GM19099 (cell line): ENCODE results near the gene TRMT2A.

Experiments used
- POLR2A ChIP-seq: IDR thresholded peaks from 3 replicates; pipeline ENCODE4 v1.6.1; 2011; ENCODE audit warnings: low read depth; ENCODE audit not compliant: insufficient read length; ENCODE audit errors: extremely low read depth

Gene TRMT2A

DNA sequence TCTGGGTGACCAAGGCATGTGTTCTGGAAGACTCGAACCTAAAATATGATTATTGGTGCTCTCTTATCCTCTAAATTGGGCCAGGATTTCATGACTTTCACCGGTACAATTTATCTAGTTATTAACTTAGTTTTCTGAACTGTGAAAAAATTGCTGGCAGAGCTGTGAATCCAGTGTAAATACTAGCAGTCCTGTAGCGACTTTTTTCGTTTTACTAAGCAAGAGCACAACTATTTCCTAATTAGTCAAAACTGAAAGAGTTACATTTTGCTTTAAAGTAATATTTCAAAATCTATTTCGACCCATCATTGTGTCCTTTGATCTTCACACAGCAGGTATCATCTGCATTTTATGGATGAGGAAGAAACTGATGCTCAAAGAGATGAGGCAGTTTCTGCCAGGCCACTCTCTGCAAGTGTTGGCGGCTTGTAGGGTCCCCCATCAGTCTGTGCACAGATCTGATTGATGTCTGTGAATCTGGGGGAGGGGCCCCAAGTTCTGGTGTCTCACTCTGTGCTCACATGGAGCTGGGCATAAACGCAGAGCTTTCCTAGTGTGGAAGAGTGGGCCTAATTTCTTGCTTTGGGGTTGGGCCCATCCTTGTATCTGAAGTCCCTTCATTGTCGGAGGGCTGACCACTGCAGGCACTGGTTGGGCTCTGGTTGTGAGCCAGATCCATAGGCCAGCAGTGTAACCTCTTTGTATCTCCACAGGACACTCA, 1.4 kb upstream of the TRMT2A start:
- TF ChIP-seq POLR2A: no peak

DNA sequence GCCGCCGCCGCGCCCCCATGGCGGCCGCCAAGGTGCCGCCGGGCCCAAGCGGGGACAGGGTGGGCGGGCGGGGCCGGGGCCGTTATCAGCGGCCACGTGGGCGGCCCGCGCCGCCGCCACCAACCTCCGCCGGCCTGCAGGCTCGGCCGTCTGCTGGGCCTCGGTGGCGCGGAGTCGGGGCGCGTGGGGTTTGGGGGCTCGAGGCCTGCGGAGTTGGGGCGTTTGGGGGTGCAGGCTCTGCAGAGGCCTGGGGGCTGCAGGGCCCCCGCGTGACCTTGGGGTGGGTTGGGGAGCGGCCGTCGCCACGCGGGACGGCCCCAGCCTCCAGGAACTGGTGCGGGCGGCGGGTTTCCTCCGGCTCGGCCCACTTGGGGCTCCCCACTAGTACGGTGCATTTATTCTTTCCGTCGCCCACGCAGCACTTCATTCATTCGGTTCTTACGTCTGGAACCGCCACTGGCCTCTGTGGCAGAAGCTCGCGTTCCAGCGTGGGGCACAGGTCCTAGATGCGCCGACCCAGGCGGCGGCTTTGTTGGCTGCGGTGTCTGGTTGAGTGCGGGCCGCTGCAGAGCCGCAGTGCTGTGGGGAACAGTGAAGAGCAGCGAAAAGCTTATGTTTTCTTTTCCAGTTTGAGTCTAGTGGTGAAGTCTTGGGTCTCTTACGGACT, 740 bp upstream of the TRMT2A start:
- TF ChIP-seq POLR2A: peak; percentile 10

DNA sequence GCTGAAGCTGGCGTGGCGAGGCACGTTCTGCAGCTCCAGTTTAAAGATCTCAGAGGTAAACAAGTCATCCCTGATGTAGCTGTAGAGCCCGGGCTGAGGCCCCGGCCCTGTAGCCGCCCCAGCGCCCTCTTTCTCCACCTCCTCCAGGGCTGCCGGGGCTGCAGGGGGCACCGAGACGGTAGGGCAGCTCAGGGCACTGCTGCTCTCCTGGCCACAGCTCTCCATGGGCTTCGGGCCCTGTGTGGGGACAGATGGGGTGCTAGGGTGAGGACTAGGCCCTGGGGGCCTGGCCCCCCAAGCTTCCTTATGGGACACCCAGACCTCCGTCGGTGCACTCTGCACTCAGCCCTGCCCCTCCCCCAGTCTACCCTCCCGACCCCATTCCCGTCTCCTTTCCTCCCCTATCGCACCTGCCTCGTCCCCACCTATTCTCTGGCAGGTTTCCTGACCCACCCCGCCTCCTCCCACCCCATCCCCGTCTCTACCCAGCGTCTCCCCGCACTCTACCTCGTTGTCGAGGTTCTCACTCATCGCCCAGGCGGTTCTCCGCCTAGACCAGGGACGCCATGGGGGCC, 563 bp downstream of the TRMT2A start:
- TF ChIP-seq POLR2A: no peak

DNA sequence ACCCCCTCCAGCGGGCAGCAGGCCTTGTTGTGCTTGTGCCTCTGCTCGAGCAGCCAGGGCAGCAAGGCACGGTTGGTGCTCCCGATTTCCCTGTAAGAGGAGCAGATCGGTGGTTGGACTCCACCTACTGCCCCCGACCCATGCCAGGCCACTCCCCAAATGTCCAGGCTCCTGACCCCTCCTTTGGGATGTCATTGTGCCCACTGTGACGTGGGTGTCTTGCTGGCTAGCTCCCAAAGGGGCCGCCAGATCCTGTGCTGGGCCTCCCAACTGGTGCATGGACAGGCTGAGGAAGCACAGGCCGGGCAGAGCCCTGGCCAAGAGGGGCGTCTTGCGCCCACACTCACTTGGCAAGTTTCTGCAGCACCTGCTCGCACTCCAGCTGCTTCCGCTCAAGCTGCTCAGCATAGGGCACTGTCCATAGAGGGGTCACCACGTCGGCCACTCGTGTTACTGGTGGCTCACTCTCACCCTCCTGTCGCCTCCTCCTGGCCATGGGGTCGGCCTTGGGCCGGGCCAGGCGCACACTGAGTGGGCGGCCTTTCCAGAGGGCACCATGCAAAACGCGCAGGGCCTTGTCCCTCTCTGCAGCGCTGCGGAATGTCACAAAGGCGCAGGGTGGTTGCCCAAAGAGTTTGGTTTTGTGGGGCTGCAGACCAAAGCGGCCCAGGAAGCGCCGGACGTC, 1.2 kb downstream of the TRMT2A start, which contains the start of gene RANBP1:
TSS of gene RANBP1 (plus strand) at position 414 of the 685 bp plus-strand sequence. CDS start at position 495, 81 bp downstream.
- TF ChIP-seq POLR2A: no peak

DNA sequence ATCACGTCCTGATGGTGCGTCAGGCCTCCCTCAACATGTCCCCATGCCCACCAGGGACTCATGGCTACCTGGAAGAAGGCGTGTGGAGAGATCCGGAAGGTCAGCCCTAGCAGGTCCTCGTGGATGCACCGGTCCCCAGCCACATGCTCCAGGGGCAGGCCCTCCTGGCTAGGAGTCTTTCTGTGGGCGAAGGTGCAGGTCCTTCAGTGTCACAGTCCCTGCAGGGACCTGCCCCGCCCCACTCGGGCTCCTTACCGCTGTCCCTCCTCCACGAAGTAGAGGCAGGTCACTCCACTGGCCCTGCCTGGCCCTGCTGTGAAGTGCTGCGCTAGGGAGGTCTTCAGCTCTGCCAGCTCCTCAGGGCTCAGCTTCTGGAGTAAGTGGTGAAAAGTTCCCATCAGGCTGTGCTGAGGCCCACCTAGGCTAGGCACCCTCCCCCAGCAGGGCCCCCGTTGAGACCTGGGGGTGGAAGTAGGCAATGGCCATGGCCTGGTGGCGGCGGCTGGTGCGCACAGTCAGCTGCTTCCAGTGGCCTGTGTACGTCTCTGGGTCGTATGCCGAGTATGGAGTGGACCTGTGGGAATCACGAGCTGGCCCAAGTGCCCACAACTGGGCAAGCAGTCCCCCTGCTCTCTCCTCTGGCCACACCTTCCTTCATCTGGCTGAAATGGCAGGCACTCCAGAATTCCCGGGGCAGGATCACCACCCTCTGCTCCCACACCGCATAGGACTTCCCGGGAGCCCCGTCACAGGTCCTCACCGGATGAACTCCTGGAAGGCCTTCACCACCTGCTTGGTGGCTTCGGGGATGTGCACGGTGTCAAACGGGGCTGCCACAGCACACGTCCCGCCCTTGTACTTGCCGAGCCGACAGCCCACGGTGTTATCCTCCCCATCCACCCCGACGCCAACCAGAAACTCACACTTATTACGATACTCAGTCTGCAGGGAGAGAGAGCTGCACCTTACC, 2.2 kb downstream of the TRMT2A start:
- no peak for TF ChIP-seq POLR2A

DNA sequence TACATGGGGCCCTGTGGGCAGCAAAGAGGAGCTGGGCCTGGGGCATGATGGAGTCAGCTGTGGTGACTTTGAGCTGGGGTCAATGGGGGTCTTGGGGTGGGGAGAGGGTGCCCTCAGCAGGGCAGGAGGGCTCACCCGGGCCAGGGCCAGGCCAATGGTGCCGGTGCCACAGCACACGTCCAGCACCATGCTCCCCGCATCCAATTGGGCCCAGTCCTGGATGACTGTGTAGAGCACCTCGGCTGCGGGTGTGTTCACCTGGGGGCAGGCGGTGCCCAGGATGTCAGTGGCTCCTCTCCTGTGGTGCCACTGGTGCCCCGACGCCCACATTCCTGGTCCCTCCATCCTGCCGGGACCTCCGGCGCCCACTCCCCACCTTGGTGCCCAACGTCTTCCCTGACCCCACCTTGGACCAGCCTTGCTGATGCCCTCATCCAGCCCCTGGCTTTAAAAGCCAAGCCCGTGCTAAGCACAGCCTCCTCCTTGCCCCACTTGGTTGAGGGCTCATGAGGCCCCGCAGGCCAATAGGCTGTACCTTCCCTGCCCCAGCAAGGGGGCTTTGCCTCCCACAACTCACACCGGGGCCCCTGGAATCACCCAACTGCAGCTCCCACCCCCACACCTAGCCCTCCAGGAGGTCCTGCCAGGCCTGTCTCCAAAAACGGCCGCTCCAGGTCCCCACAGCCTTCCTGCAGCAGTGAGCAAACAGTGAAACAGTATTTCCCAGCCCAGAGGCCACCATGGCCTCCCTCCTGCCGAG, 3.3 kb downstream of the TRMT2A start:
- no peak for TF ChIP-seq POLR2A

DNA sequence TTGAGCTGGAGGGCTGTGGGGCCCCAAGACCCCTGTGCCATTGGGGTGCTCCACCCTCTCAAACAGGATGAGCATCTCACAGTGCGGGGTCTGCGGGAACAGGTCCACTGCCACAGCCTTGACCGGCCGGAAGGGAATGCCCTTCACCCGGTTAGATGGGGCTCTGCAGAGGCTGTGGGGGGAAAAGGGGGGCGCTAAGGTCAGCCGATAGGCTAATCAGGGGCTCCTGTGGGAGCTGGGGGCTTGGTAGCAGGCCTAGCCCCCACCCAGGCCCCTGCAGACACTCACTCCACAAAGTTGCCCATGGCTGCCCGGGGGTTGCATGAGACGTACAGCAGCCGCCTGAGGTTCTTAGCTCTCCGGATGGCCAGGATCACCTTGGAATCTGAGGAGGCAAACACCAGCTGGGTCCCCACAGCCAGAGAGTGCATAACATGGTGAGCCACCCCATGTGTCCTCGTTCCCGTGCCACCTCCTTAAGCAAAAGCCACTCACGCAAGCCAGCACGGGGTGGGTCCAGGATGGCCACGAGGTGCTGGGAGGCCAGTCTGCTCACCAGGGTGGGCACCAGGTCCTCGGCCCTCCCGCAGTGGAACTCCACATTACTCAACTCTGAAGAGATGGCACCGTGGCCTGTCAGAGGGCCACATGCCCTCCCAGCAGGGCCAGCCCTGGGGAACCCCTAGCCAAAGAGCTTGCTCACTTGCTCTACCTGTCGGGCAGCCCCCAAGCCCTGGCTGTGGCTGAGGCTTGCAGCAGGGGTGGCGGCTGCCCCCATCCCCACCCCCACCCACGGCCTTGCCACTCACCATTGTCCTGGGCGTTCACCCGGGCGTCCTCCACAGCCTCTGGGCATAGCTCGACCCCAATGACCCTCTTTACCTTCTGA, 4.2 kb downstream of the TRMT2A start:
- TF ChIP-seq POLR2A: no peak

DNA sequence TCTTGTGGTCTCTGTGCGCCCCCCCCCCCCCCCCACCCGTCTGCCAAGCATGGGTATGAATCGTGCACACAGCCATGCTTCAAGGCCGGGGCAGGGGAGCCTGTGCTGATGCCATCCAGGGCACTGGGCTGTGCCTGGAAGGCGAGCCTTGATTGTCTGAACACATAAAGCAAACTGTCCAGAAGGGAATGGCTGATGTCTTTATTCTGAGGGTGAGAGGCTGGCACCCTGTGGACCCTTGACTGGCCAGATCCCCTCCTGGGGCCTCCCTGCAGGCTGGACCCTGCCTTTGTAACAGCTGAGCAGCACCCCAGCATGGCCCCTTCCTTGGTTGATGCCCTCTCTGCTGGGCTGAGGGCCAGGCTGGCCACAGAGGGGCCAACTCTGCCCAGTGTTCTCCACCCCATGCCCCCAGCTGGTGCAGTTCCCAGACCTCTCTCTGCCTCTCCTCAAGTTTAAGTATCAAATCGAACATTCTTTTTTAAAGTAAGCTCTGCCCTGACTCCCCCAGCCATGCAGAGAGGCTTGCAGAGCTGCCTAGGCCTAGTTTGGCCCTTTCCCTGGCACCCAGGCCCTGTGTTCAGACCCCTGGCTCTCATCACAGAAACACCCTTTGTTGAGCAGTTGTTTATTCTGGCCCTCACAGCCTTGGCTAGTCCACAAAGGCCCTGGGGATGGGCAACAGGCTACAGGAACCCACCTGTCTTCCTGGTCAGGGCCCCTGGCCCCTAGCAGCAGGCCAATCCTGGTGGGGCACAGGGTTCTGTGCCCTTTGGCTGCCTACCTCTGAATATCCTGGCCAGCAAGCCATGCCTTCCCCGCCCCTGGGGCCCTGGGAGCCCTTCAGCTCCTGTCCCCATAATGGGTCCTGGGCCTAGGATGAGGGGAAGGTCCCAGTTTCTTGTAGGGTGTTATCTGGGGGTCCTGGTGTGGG, 5.1 kb downstream of the TRMT2A start:
- no peak for TF ChIP-seq POLR2A

DNA sequence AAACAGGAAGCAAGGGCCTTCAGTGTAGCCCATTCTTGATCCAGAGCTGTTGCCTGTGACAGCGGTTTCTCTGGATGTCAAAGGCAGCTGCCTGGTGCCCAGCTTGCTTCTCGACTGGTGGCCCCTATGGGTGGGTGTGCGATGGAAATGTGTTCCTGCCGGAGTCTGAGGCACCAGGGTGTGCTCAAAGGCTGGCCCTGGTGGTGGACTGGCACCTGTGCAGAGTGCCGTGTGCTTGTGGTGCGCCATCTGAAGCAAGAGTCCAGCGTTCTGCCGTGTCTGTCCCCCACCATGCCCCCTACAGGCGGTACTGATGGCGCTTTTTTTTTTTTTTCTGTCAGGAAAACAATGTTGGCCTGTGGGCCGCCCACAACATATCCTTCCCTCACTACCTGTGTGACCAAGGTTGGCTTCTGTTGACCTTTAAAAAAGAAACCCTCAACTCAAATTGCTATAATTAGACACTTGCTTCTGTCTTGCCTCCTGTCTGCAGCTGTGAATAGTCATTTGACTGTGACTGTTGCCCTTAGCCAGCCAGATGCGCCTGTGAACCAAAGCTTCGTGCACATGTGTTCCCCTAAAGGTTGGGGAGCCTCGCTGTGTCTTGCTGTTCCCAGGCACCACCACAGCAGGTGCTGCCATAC, 5.9 kb downstream of the TRMT2A start:
- no peak for TF ChIP-seq POLR2A

DNA sequence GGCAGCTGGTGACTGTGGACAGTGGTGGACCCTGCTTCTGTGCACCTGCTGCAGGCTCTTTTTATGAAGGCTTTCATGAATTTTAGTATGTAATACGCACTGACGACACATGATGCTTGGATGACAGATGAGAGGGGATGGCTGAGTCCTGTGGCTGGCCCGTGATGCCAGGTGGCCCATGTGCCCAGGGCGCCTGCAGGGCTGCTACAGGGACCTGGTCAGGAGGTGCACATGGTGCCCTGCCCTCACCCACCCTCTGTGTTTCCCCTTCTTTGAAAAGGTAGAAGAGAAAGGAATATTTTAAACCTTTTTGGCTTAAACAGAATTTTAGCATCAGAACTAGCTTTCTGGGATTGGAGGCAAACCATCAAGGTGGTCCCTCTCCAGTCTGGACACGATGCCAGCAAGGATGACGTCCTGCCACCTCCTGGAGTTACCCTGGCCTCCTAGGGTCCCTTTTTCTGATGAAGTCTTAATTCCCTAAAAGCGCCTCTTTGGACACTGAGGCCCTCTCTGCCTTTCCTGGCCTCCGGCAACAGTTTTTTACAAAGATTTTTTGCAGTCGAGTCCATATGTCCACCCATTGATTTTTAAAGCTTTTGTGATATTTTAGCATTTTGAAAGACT, 6.6 kb downstream of the TRMT2A start:
- TF ChIP-seq POLR2A: no peak
